Stimulated activated CD8-positive, alpha-beta memory T cell treated with anti-CD3 and anti-CD28 coated beads, Interleukin-12 subunit alpha, Interleukin-12 subunit beta, amount 100 ng/mL, for 4 hours (primary cell): ENCODE data around the gene PRDX3.
"Not testable (repeated sequence)": the region's sequence is repeated elsewhere in the genome, so short reads cannot be mapped to it uniquely, and the experiment has no call there.

Experiments
- DNase-seq: peaks from one replicate; pipeline ENCODE4 v3.0.0-alpha.2; 2020; ENCODE audit warnings: low read depth

PRDX3 gene

GRCh38 chr10:119165171-119166117, 13.2 kb downstream of the PRDX3 start, which contains the start of gene SFXN4:
Gene SFXN4 (minus strand): TSS chr10:119165714. CDS start chr10:119165647, 67 bp downstream.
- peak; percentile 70 for DNase-seq

GRCh38 chr10:119162452-119163092, 16.0 kb downstream of the PRDX3 start:
- no peak for DNase-seq

- DNase-seq = no peak
Measured at GRCh38 chr10:119161680-119162451, 16.7 kb downstream of the PRDX3 start.

- no peak for DNase-seq
Measured at GRCh38 chr10:119159332-119159731, 19.3 kb downstream of the PRDX3 start.

GRCh38 chr10:119153661-119154060, 25.0 kb downstream of the PRDX3 start:
- no peak for DNase-seq

- DNase-seq = no peak
Measured at GRCh38 chr10:119153041-119153440, 25.6 kb downstream of the PRDX3 start.

- DNase-seq = not testable (repeated sequence)
Measured at GRCh38 chr10:119151601-119152000, 27.0 kb downstream of the PRDX3 start.

- DNase-seq = no peak
Measured at GRCh38 chr10:119149729-119150128, 28.9 kb downstream of the PRDX3 start.

GRCh38 chr10:119149157-119149556, 29.5 kb downstream of the PRDX3 start:
- no peak for DNase-seq

GRCh38 chr10:119143657-119144056, 35.0 kb downstream of the PRDX3 start:
- DNase-seq = no peak

GRCh38 chr10:119140603-119141245, 37.9 kb downstream of the PRDX3 start:
- no peak for DNase-seq

- DNase-seq = peak; percentile 31
Measured at GRCh38 chr10:119139464-119140067, 39.0 kb downstream of the PRDX3 start.

- no peak for DNase-seq
Measured at GRCh38 chr10:119138346-119139306, 40.0 kb downstream of the PRDX3 start.

- DNase-seq = not testable (repeated sequence)
Measured at GRCh38 chr10:119137878-119138277, 40.7 kb downstream of the PRDX3 start.

GRCh38 chr10:119136084-119136483, 42.5 kb downstream of the PRDX3 start:
- DNase-seq = no peak

- no peak for DNase-seq
Measured at GRCh38 chr10:119135513-119135881, 43.1 kb downstream of the PRDX3 start.

- no peak for DNase-seq
Measured at GRCh38 chr10:119133949-119134348, 44.7 kb downstream of the PRDX3 start.

- no peak for DNase-seq
Measured at GRCh38 chr10:119132521-119133345, 45.9 kb downstream of the PRDX3 start.

GRCh38 chr10:119131512-119132240, 46.9 kb downstream of the PRDX3 start:
- no peak for DNase-seq
